ENCODE measurements around the gene CDK6. TPM values are rescaled to one million over a fixed set of nuclear protein-coding genes. Genes with fewer than 3 reads are reported as not detected.

Gene CDK6
- total and polyA plus RNA-seq, 10 of the 15 experiments (the other 5 are each of a cell fraction or from before 2014, with no cell fraction given), result 8.0 to 118 (median 45.8) TPM

DNA sequence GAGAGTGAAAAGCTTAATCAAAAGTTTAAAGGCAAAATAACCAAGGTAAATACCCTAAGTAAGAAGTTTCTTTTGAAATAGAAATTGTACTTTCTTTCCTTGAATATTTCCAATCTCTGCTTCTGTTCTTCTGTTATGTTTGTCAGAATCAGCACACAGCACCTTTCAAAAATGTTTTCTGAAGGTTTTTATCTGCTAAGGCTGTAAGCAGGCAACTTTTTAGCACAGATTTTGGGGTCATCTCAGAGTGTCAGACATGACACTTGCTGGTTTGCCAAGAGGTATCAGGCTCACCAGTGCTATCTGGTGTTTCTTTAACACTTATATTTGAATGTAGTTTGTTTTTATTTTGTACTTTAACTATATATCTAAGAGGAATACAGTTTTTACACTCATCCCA lies 94.2 kb downstream of the CDK6 start:
- RAD21 ChIA-PET (ENCODE audit: unreplicated experiment), result interaction anchor here (0.7 kb wide), 1 partner anchor 43 kb away, joined by 3 read pairs; no protein-coding TSS in a partner anchor
- FAIRE-seq, result no peak
- Histone ChIP-seq H3K9ac (ENCODE audit: control insufficient read depth, insufficient read depth, low read length) (no peak overlapping the region), H3K4me1 (ENCODE audit: control insufficient read depth, insufficient read depth, low read length) (peaks cover 20% of the 10 kb centered on the region), H3K27me3 (replicated peaks in 1 of 2; ENCODE audit: control insufficient read depth in 2 of 2, insufficient read depth in 2 of 2, low read length in 1 of 2) (no peaks in the 10 kb centered on the region), H3K36me3 (ENCODE audit: control insufficient read depth in 2 of 2, insufficient read depth in 2 of 2, low read length in 1 of 2) (no peaks in the 10 kb centered on the region; a peak in 1 of 4 replicates), H3K4me3 (no peak overlapping the region), H3K27ac (ENCODE audit: control insufficient read depth, insufficient read depth) (no peak overlapping the region; the same call in 1 of the 2 replicates), H3K4me2 (ENCODE audit: control insufficient read depth, insufficient read depth) (no peak overlapping the region), H2AFZ (ENCODE audit: control insufficient read depth, low read depth, low read length) (no peak overlapping the region), H3K9me3 (replicated peaks; ENCODE audit: control insufficient read depth, insufficient read depth, low read length) (peaks cover 8% of the 10 kb centered on the region), H3K79me2 (ENCODE audit: control insufficient read depth, insufficient read depth, low read length) (peaks cover 29% of the 10 kb centered on the region), H4K20me1 (ENCODE audit: control insufficient read depth, insufficient read depth) (no peaks in the 10 kb centered on the region)
- in situ Hi-C loops (cut with MboI) (no loop called here), intact Hi-C loops (cut with micrococcal nuclease; ENCODE audit: unreplicated experiment) (no loop called here)
- DNase-seq (ENCODE audit: low read depth, low spot score), result no peak
- CTCF ChIA-PET, result interaction anchor here (0.7 to 1.7 kb wide), 4 partner anchors 10 to 275 kb away, joined by 3 to 4 read pairs (median 3); no protein-coding TSS in a partner anchor
- no peak for TF ChIP-seq ETV6 (conservative IDR thresholded peaks at IDR 0.05 in 1 of 2, IDR thresholded peaks at IDR 0.05 in 1 of 2; ENCODE audit: borderline replicate concordance in 1 of 2, low read depth in 1 of 2)
- TF ChIP-seq NFYA (IDR thresholded peaks at IDR 0.05; ENCODE audit: borderline replicate concordance, low read depth, low read length), result no peak
- TF ChIP-seq, protein P1, sequence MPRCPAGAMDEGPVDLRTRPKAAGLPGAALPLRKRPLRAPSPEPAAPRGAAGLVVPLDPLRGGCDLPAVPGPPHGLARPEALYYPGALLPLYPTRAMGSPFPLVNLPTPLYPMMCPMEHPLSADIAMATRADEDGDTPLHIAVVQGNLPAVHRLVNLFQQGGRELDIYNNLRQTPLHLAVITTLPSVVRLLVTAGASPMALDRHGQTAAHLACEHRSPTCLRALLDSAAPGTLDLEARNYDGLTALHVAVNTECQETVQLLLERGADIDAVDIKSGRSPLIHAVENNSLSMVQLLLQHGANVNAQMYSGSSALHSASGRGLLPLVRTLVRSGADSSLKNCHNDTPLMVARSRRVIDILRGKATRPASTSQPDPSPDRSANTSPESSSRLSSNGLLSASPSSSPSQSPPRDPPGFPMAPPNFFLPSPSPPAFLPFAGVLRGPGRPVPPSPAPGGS (IDR thresholded peaks at IDR 0.05; ENCODE audit: borderline replicate concordance, insufficient read depth, low read depth, low read length, poor library complexity, severe bottlenecking), result no peak
- TF ChIP-seq IKZF1 (conservative IDR thresholded peaks at IDR 0.05), result no peak
- ATAC-seq, result no peak
- SMC1A ChIA-PET (ENCODE audit: uncharacterized antibody, unreplicated experiment), result interaction anchor here (0.8 to 2.0 kb wide), 9 partner anchors 9 to 60 kb away, joined by 3 to 7 read pairs (median 3); no protein-coding TSS in a partner anchor
- no TSS peak for BruUV-seq (replicated peaks)
- POLR2A ChIA-PET, result no interaction called here

GRCh38 chr7:92740700-92741126 lies 95.7 kb downstream of the CDK6 start:
- H3K9ac ChIP-seq (ENCODE audit: control insufficient read depth, insufficient read depth, low read length), result no peak overlapping the region
- DNase-seq (ENCODE audit: low read depth, low spot score) (no peak), FAIRE-seq (no peak), ATAC-seq (no peak)
- SMC1A ChIA-PET (ENCODE audit: uncharacterized antibody, unreplicated experiment), result interaction anchor here (1.5 to 1.7 kb wide), 3 partner anchors 8 to 59 kb away, joined by 3 to 4 read pairs (median 3); no protein-coding TSS in a partner anchor
- H3K27ac ChIP-seq (ENCODE audit: control insufficient read depth, insufficient read depth), result no peak overlapping the region
- no TSS peak for BruUV-seq (replicated peaks)
- POLR2A ChIA-PET, result no interaction called here
- no peaks in the 10 kb centered on the region for H3K27me3 ChIP-seq (replicated peaks in 1 of 2; ENCODE audit: control insufficient read depth in 2 of 2, insufficient read depth in 2 of 2, low read length in 1 of 2)
- in situ Hi-C loops (cut with MboI), result no loop called here
- no peak overlapping the region for H3K4me2 ChIP-seq (ENCODE audit: control insufficient read depth, insufficient read depth)
- peaks cover 11% of the 10 kb centered on the region for H3K9me3 ChIP-seq (replicated peaks; ENCODE audit: control insufficient read depth, insufficient read depth, low read length)
- H3K79me2 ChIP-seq (ENCODE audit: control insufficient read depth, insufficient read depth, low read length), result peaks cover 40% of the 10 kb centered on the region
- TF ChIP-seq TCF12 (IDR thresholded peaks at IDR 0.05; ENCODE audit: low read depth, low read length) (no peak), SUPT20H (IDR thresholded peaks at IDR 0.05; ENCODE audit: borderline replicate concordance, control insufficient read depth, low read depth, low read length) (no peak), CHD1 (IDR thresholded peaks at IDR 0.05; ENCODE audit: low read depth, low read length) (no peak), SREBF1 (IDR thresholded peaks at IDR 0.05; ENCODE audit: low read length) (no peak), ZNF384 (IDR thresholded peaks at IDR 0.05; ENCODE audit: borderline replicate concordance, low read depth, low read length) (no peak)
- 97% methylated on average over 6 of the region's 6 CpGs for WGBS (ENCODE audit: insufficient coverage, insufficient replicate concordance, low lambda C conversion rate, missing lambda C conversion rate)
- intact Hi-C loops (cut with micrococcal nuclease; ENCODE audit: unreplicated experiment), result no loop called here
- peaks cover 20% of the 10 kb centered on the region for H3K4me1 ChIP-seq (ENCODE audit: control insufficient read depth, insufficient read depth, low read length)
- H3K36me3 ChIP-seq (ENCODE audit: control insufficient read depth in 2 of 2, insufficient read depth in 2 of 2, low read length in 1 of 2), result no peaks in the 10 kb centered on the region; a peak in 1 of 4 replicates
- RAD21 ChIA-PET (ENCODE audit: unreplicated experiment), result no interaction called here
- CTCF ChIA-PET, result interaction anchor here (1.7 kb wide), 1 partner anchor 8 kb away, joined by 3 read pairs; no protein-coding TSS in a partner anchor
- no peaks in the 10 kb centered on the region for H4K20me1 ChIP-seq (ENCODE audit: control insufficient read depth, insufficient read depth)
- H2AFZ ChIP-seq (ENCODE audit: control insufficient read depth, low read depth, low read length), result no peak overlapping the region
- no peak overlapping the region for H3K4me3 ChIP-seq

Data from GM12878 (cell line).